Central memory CD8-positive, alpha-beta T cell (primary cell): ENCODE data around the gene PICK1.

Source experiments
- ATAC-seq: fragments of 150-1000 bp; cut with Tn5 transposase; replicated peaks from 2 replicates; pipeline ENCODE4 v1.10.0; 2022; ENCODE audit warnings: mild to moderate bottlenecking, moderate FRiP score, moderate number of reproducible peaks; ENCODE audit not compliant: poor library complexity, severe bottlenecking; ENCODE audit errors: extremely low read depth
- DNase-seq, 2 donors: peaks; one replicate each; pipeline ENCODE4 v3.0.0; 2021; ENCODE audit warnings: low spot score in 2 of 2
- H3K27ac Mint-ChIP-seq: one replicate; pipeline ENCODE4 v1.8.0; 2022; ENCODE audit warnings: low read depth, mild to moderate bottlenecking, moderate library complexity, mixed read lengths
- H3K27me3 Mint-ChIP-seq: one replicate; pipeline ENCODE4 v1.8.0; 2022; ENCODE audit warnings: mixed read lengths
- H3K36me3 Mint-ChIP-seq: one replicate; pipeline ENCODE4 v1.8.0; 2022; ENCODE audit warnings: mild to moderate bottlenecking, moderate library complexity, mixed read lengths; ENCODE audit not compliant: insufficient read depth
- H3K4me1 Mint-ChIP-seq: one replicate; pipeline ENCODE4 v1.8.0; 2022; ENCODE audit warnings: mixed read lengths
- H3K4me3 Mint-ChIP-seq: one replicate; pipeline ENCODE4 v1.8.0; 2022; ENCODE audit warnings: mild to moderate bottlenecking, moderate library complexity, mixed read lengths
- H3K9me3 Mint-ChIP-seq: one replicate; pipeline ENCODE4 v1.8.0; 2022; ENCODE audit warnings: mixed read lengths

PICK1 gene

GRCh38 chr22:38069372-38070249 is 12.4 kb downstream of the PICK1 start:
- no peak for ATAC-seq
- Mint-ChIP-seq H3K27ac (no peak overlapping the region), H3K27me3 (no peaks in the 10 kb centered on the region), H3K9me3 (no peaks in the 10 kb centered on the region), H3K4me3 (no peak overlapping the region), H3K4me1 (no peaks in the 10 kb centered on the region), H3K36me3 (peaks cover 21% of the 10 kb centered on the region)
- no peak for DNase-seq

GRCh38 chr22:38070250-38070921 is 13.2 kb downstream of the PICK1 start:
- peaks cover 19% of the 10 kb centered on the region for H3K36me3 Mint-ChIP-seq
- no peak overlapping the region for H3K4me3 Mint-ChIP-seq
- DNase-seq: no peak
- no peaks in the 10 kb centered on the region for H3K9me3 Mint-ChIP-seq
- no peak overlapping the region for H3K27ac Mint-ChIP-seq
- no peaks in the 10 kb centered on the region for H3K27me3 Mint-ChIP-seq
- no peak for ATAC-seq
- no peaks in the 10 kb centered on the region for H3K4me1 Mint-ChIP-seq

- ATAC-seq (no peak), DNase-seq (no peak)
- H3K36me3 Mint-ChIP-seq: peaks cover 19% of the 10 kb centered on the region
- H3K4me3 Mint-ChIP-seq: no peak overlapping the region
- H3K9me3 Mint-ChIP-seq: no peaks in the 10 kb centered on the region
- no peaks in the 10 kb centered on the region for H3K27me3 Mint-ChIP-seq
- no peaks in the 10 kb centered on the region for H3K4me1 Mint-ChIP-seq
- H3K27ac Mint-ChIP-seq: no peak overlapping the region
These were observed 14.5 kb downstream of the PICK1 start for GRCh38 chr22:38071421-38072321.

DNA sequence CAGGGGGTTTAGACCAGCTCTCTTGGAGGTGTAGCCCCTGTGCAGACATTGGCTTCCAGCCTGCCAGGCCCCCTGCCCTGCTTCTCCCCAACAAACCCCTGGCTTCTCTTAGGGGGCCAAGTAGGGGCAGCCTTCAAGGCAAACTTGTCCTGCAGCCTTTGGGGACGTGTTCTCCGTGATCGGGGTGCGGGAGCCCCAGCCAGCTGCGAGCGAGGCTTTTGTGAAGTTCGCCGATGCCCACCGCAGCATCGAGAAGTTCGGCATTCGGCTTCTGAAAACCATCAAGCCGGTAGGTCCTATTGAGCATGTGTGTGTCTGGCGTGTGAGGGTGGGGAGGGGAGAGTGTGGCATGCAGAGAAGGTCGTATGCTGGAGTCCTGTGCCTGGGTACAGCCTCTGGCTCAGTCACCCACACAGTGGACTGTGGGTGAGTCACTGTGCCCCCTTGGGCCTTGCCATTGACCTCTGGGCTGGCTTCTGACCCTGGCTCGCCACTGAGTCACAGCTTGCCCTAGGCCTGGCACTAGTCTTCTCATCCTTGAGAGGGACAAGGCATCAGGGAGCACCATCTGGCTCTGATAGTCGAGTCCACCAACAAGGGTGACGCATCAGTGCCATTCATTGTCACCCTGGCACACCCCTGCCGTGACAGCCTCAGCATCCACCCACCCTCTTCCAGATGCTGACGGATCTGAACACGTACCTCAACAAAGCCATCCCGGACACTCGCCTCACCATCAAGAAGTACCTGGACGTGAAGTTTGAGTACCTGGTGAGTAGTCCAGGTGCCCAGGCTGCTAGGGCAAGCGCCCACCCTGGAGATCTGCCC is 15.3 kb downstream of the PICK1 start:
- H3K9me3 Mint-ChIP-seq: no peaks in the 10 kb centered on the region
- no peaks in the 10 kb centered on the region for H3K4me1 Mint-ChIP-seq
- no peak for DNase-seq
- no peak overlapping the region for H3K4me3 Mint-ChIP-seq
- H3K27ac Mint-ChIP-seq: no peak overlapping the region
- H3K27me3 Mint-ChIP-seq: no peaks in the 10 kb centered on the region
- H3K36me3 Mint-ChIP-seq: peaks cover 17% of the 10 kb centered on the region
- ATAC-seq: no peak

- Mint-ChIP-seq H3K27me3 (no peaks in the 10 kb centered on the region), H3K27ac (no peak overlapping the region), H3K36me3 (peaks cover 13% of the 10 kb centered on the region), H3K4me1 (no peaks in the 10 kb centered on the region), H3K4me3 (no peak overlapping the region), H3K9me3 (no peaks in the 10 kb centered on the region)
- ATAC-seq (no peak), DNase-seq (no peak)
These were observed 16.2 kb downstream of the PICK1 start for GRCh38 chr22:38073150-38074130.

- no peaks in the 10 kb centered on the region for H3K4me1 Mint-ChIP-seq
- no peak overlapping the region for H3K4me3 Mint-ChIP-seq
- no peak for DNase-seq
- H3K27me3 Mint-ChIP-seq: no peaks in the 10 kb centered on the region
- H3K9me3 Mint-ChIP-seq: no peaks in the 10 kb centered on the region
- peaks cover 12% of the 10 kb centered on the region for H3K36me3 Mint-ChIP-seq
- H3K27ac Mint-ChIP-seq: no peak overlapping the region
- no peak for ATAC-seq
These were observed 17.2 kb downstream of the PICK1 start for GRCh38 chr22:38074181-38075104.

DNA sequence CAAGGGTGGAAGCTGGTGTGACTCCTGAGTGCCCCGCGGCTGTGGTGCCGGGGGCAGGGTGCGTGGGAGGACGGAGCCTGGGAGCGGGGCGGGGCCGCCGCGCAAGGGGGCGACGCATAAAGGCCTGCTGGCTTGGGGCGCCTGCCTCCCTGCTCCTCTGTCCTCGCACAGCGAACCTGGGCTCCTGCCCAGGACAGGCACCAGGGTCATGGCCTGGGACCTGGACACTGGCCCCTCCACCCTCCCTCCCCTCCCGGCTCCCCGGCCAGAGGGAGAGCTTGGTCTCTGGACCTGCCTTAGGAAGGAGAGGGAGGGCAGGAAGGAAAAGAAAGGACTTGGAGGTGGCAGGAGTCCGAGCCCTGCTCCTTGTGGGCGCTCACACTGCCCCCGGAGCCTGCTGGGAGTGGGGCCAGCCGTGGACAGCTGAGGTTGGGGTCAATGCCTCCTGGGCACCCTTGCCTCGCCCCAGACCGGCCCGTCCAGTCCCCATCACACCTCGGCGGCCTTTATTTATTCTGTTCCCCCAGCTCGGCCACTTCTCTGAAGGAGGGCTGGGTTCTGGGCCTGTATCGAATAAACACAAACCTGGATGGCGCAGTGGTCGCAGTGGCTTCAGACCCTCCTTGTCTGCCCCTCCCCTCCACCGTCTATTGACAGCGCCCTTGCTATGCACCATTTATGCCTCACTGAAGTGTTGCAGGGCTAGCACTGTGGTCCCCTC is 18.1 kb downstream of the PICK1 start:
- Mint-ChIP-seq H3K27me3 (peaks cover 7% of the 10 kb centered on the region), H3K4me3 (no peak overlapping the region), H3K9me3 (no peaks in the 10 kb centered on the region), H3K36me3 (peaks cover 12% of the 10 kb centered on the region), H3K27ac (no peak overlapping the region), H3K4me1 (no peaks in the 10 kb centered on the region)
- DNase-seq (no peak), ATAC-seq (no peak)

GRCh38 chr22:38075961-38076360 is 18.8 kb downstream of the PICK1 start:
- peaks cover 12% of the 10 kb centered on the region for H3K36me3 Mint-ChIP-seq
- ATAC-seq (no peak), DNase-seq (no peak)
- H3K4me1 Mint-ChIP-seq: no peaks in the 10 kb centered on the region
- no peak overlapping the region for H3K4me3 Mint-ChIP-seq
- H3K27ac Mint-ChIP-seq: no peak overlapping the region
- H3K27me3 Mint-ChIP-seq: peaks cover 11% of the 10 kb centered on the region
- H3K9me3 Mint-ChIP-seq: no peaks in the 10 kb centered on the region

DNA sequence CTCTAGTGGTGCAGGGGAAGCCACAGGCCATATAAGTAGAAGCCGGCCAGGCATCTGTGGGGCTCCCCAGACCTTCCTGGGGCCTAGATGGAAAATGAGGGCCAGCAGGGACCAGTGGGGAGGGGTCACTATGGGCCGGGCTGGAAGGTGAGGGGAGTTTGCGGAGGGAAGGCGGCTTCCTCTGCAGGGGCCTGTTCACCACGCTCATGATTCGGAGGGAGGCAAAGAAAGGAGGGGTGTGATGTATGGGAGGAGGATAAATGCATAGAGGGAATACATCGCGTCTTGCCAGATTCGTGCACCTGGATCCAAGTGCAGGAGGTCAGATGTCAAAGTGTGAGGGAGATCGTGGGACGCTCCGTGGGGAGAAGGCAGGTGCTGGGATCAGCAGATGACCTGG is 19.9 kb downstream of the PICK1 start:
- Mint-ChIP-seq H3K4me1 (no peaks in the 10 kb centered on the region), H3K27ac (no peak overlapping the region), H3K9me3 (no peaks in the 10 kb centered on the region), H3K27me3 (peaks cover 11% of the 10 kb centered on the region), H3K36me3 (peaks cover 9% of the 10 kb centered on the region), H3K4me3 (no peak overlapping the region)
- DNase-seq (no peak), ATAC-seq (no peak)

DNA sequence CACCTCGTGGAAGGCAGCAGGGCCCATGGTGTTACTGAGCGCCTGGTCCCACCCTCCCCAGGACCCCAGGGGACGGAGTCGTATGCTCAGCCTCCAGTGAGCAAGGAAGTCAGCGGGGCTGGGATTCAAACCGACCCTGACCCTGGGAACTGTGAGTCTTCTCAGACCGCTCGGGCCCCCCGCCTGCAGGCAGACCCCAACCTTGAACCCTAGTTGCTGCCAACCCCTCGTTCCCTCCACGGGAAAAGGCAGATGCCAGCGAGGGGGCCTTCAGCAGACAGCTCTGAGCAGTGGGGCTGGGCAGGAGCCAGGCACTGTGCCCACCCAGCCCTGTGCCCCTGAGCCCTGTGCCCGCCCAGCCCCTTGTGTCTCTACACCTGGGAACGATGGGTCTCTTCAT is 20.4 kb downstream of the PICK1 start:
- DNase-seq (no peak), ATAC-seq (no peak)
- Mint-ChIP-seq H3K27ac (no peak overlapping the region), H3K36me3 (peaks cover 4% of the 10 kb centered on the region), H3K27me3 (peaks cover 11% of the 10 kb centered on the region), H3K9me3 (no peaks in the 10 kb centered on the region), H3K4me1 (no peaks in the 10 kb centered on the region), H3K4me3 (no peak overlapping the region)
